Measurements from ENCODE around the gene CDKN1A. TPM values are rescaled to one million over a fixed set of nuclear protein-coding genes. Genes with fewer than 3 reads are reported as not detected.

CDKN1A gene
- total and polyA plus RNA-seq, 9 of the 15 experiments (the other 6 are each of a cell fraction or from before 2014, with no cell fraction given), result 0.25 to 8.1 (median 5.1) TPM

DNA sequence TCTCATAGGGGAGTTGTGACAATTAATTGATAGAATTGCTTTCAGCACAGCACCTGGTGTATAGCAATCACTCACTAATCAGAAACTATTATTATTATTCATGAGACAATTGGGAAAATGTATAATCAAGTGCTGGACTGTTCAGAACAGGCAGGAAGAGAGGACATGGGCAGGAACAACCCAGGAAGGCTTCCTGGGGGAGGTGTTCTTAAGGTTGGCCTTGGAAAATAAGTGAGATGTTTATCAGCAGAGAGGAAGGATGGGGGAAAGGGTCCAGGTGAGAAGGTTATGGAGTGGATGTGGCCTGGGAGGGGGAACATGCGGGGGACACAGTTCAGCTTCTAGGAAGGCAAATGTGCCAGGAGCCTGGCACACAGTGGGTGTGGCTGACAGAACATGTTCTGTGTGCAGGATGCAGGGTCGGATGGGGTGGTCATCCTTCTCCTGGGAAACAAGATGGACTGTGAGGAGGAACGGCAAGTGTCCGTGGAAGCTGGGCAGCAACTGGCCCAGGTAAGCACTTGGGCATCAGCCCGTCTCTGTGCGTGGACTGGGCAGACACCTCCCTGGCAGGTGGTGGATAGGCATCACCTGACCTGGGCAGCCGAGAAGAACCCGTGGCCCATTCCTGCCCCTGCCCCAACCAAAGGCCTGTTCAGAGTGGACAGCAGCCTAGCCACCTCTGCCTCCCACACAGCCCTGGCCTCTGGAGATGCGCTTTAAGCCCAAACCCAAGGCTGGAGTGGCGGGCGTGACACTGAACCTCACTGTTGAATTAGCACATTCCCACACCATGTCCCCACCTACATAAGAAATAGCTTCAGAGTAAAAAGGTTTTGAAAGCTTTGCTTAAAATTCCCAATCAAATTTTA lies 50.0 kb downstream of the CDKN1A start (continued):
- TF ChIP-seq, protein P1, sequence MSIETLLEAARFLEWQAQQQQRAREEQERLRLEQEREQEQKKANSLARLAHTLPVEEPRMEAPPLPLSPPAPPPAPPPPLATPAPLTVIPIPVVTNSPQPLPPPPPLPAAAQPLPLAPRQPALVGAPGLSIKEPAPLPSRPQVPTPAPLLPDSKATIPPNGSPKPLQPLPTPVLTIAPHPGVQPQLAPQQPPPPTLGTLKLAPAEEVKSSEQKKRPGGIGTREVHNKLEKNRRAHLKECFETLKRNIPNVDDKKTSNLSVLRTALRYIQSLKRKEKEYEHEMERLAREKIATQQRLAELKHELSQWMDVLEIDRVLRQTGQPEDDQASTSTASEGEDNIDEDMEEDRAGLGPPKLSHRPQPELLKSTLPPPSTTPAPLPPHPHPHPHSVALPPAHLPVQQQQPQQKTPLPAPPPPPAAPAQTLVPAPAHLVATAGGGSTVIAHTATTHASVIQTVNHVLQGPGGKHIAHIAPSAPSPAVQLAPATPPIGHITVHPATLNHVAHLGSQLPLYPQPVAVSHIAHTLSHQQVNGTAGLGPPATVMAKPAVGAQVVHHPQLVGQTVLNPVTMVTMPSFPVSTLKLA (conservative IDR thresholded peaks at IDR 0.05), result no peak
- TF ChIP-seq, protein P2, sequence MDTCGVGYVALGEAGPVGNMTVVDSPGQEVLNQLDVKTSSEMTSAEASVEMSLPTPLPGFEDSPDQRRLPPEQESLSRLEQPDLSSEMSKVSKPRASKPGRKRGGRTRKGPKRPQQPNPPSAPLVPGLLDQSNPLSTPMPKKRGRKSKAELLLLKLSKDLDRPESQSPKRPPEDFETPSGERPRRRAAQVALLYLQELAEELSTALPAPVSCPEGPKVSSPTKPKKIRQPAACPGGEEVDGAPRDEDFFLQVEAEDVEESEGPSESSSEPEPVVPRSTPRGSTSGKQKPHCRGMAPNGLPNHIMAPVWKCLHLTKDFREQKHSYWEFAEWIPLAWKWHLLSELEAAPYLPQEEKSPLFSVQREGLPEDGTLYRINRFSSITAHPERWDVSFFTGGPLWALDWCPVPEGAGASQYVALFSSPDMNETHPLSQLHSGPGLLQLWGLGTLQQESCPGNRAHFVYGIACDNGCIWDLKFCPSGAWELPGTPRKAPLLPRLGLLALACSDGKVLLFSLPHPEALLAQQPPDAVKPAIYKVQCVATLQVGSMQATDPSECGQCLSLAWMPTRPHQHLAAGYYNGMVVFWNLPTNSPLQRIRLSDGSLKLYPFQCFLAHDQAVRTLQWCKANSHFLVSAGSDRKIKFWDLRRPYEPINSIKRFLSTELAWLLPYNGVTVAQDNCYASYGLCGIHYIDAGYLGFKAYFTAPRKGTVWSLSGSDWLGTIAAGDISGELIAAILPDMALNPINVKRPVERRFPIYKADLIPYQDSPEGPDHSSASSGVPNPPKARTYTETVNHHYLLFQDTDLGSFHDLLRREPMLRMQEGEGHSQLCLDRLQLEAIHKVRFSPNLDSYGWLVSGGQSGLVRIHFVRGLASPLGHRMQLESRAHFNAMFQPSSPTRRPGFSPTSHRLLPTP (IDR thresholded peaks at IDR 0.05; ENCODE audit: borderline replicate concordance, extremely low read depth, insufficient read length), result peak; percentile 33
- TF ChIP-seq, protein P3, sequence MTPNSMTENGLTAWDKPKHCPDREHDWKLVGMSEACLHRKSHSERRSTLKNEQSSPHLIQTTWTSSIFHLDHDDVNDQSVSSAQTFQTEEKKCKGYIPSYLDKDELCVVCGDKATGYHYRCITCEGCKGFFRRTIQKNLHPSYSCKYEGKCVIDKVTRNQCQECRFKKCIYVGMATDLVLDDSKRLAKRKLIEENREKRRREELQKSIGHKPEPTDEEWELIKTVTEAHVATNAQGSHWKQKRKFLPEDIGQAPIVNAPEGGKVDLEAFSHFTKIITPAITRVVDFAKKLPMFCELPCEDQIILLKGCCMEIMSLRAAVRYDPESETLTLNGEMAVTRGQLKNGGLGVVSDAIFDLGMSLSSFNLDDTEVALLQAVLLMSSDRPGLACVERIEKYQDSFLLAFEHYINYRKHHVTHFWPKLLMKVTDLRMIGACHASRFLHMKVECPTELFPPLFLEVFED (CRISPR knock-in tag; conservative IDR thresholded peaks at IDR 0.05), result no peak
- peak; percentile 92 for TF ChIP-seq SMARCA5 (IDR thresholded peaks at IDR 0.05)
- no peak for TF ChIP-seq ZNF282 (CRISPR knock-in tag; IDR thresholded peaks at IDR 0.05)
- TF ChIP-seq, protein P4, sequence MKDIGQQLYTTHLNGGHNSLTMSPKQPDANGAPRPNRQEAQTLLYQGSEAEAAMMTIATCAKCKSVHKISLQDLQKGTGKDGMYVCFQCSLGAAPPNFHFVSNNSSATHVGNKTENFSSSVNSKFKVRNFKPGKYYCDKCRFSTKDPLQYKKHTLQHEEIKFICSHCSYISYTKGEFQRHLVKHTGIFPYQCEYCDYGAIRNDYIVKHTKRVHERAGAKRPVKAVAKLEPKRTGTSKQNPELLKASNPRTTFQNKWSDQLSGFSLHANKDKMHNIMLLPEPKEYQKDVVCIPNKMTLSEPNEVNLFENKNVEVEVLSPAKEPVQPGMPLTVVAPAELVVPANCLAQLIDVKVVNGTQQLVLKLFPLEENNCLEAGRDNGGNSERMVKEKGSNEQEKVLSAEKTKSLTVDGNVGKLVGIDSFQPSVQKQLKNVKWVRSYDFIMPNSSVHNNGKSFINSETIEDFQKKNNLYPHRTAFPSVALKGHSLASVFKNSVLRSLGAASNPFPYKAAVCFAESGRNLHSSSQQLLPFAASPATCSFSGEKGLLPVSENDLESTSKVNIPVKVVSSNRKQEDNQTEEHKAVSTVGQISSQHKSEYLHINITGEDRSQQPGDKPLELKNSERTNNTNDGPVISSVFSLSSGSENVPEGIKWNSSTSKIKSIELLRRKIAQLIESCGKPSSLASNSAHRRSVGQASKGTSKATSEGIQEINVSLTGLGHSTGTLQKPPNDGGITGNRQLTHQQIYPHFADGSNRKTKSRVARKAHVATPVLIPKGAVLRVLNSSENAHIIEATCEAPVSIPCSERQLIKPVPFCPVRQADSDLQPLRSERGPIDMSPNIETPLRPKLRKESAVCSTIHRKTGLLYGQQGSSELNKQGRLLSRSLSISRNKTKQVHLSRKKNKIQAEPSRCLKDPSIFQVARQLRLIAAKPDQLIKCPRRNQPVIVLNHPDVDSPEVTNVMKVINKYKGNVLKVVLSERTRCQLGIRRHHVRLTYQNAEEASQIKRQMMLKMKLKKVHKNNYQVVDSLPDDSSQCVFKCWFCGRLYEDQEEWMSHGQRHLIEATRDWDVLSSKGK (CRISPR knock-in tag; IDR thresholded peaks at IDR 0.05), result no peak
- peak; percentile 99 for TF ChIP-seq ZFP36 (IDR thresholded peaks at IDR 0.05; ENCODE audit: low read depth, low read length, partially characterized antibody)
- no peak for TF ChIP-seq ZSCAN29 (IDR thresholded peaks at IDR 0.05)
- no peak for TF ChIP-seq NFATC3 (IDR thresholded peaks at IDR 0.05)
- TF ChIP-seq HMGN3 (IDR thresholded peaks at IDR 0.05; ENCODE audit: borderline replicate concordance, extremely low read depth, insufficient read length, low read depth, low read length), result no peak
- TF ChIP-seq E2F3 (CRISPR knock-in tag; IDR thresholded peaks at IDR 0.05), result no peak
- TF ChIP-seq OTX1 (CRISPR knock-in tag; IDR thresholded peaks at IDR 0.05), result no peak
- TF ChIP-seq, protein P5, sequence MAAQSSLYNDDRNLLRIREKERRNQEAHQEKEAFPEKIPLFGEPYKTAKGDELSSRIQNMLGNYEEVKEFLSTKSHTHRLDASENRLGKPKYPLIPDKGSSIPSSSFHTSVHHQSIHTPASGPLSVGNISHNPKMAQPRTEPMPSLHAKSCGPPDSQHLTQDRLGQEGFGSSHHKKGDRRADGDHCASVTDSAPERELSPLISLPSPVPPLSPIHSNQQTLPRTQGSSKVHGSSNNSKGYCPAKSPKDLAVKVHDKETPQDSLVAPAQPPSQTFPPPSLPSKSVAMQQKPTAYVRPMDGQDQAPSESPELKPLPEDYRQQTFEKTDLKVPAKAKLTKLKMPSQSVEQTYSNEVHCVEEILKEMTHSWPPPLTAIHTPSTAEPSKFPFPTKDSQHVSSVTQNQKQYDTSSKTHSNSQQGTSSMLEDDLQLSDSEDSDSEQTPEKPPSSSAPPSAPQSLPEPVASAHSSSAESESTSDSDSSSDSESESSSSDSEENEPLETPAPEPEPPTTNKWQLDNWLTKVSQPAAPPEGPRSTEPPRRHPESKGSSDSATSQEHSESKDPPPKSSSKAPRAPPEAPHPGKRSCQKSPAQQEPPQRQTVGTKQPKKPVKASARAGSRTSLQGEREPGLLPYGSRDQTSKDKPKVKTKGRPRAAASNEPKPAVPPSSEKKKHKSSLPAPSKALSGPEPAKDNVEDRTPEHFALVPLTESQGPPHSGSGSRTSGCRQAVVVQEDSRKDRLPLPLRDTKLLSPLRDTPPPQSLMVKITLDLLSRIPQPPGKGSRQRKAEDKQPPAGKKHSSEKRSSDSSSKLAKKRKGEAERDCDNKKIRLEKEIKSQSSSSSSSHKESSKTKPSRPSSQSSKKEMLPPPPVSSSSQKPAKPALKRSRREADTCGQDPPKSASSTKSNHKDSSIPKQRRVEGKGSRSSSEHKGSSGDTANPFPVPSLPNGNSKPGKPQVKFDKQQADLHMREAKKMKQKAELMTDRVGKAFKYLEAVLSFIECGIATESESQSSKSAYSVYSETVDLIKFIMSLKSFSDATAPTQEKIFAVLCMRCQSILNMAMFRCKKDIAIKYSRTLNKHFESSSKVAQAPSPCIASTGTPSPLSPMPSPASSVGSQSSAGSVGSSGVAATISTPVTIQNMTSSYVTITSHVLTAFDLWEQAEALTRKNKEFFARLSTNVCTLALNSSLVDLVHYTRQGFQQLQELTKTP (IDR thresholded peaks at IDR 0.05; ENCODE audit: low read depth in 1 of 2, partially characterized antibody in 2 of 2), result no peak

All from K562 (cell line).